Measurements from ENCODE around the gene OLFM1. TPM values are rescaled to one million over a fixed set of nuclear protein-coding genes. Genes with fewer than 3 reads are reported as not detected.

The OLFM1 gene
- total and polyA plus RNA-seq, 2 of the 4 experiments (the other 2 are of a cell fraction): 0.36 to 0.38 TPM

DNA sequence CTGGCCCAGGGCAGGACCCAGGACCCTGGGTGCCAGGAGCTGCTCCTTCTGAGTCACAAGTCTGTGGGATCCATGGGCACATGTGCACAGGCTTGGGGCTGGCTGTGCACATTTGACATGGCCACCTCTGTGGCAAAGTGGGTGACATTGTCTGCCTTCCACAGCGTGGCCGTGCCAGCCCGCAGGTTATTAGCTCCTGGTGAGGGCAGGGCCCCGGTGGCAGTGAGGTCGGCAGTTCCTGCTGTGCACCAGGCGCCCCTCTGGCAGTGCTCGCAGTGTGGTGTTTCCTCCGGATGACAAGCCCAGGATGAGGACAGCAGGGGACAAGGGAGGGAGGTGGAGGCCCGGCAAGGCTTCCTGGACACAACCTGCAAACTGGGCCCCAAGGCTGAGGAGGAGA, 60.5 kb downstream of the OLFM1 start:
- H3K9me1 ChIP-seq (ENCODE audit: insufficient read depth, low read length): no peaks in the 10 kb centered on the region
- no peak overlapping the region for H3K18ac ChIP-seq (ENCODE audit: low read depth, low read length)
- no peaks in the 10 kb centered on the region for H4K20me1 ChIP-seq (ENCODE audit: insufficient read depth, low read length)
- ChIA-PET POLR2A (ENCODE audit: unreplicated experiment) (no interaction called here), CTCF (no interaction called here)
- no peak overlapping the region for H4K91ac ChIP-seq (ENCODE audit: insufficient read depth, low read depth, low read length)
- TF ChIP-seq RCOR1 (IDR thresholded peaks at IDR 0.05; ENCODE audit: insufficient replicate concordance, low read length) (no peak), POLR2A (IDR thresholded peaks at IDR 0.05; ENCODE audit: low read depth, low read length) (no peak), SMC3 (IDR thresholded peaks at IDR 0.05; ENCODE audit: low read depth, low read length) (no peak), BHLHE40 (IDR thresholded peaks at IDR 0.05; ENCODE audit: low read depth, low read length) (no peak), NFE2L2 (IDR thresholded peaks at IDR 0.05; ENCODE audit: low read depth, low read length) (no peak), CEBPB (IDR thresholded peaks at IDR 0.05; ENCODE audit: low read depth, low read length) (no peak), MAFK (IDR thresholded peaks at IDR 0.05; ENCODE audit: low read depth, low read length) (no peak), MXI1 (IDR thresholded peaks at IDR 0.05; ENCODE audit: borderline replicate concordance, low read depth, low read length) (no peak)
- TF ChIP-seq, protein P1, sequence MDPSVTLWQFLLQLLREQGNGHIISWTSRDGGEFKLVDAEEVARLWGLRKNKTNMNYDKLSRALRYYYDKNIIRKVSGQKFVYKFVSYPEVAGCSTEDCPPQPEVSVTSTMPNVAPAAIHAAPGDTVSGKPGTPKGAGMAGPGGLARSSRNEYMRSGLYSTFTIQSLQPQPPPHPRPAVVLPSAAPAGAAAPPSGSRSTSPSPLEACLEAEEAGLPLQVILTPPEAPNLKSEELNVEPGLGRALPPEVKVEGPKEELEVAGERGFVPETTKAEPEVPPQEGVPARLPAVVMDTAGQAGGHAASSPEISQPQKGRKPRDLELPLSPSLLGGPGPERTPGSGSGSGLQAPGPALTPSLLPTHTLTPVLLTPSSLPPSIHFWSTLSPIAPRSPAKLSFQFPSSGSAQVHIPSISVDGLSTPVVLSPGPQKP (IDR thresholded peaks at IDR 0.05; ENCODE audit: borderline replicate concordance, low read depth, low read length): no peak
- TF ChIP-seq, protein P2, sequence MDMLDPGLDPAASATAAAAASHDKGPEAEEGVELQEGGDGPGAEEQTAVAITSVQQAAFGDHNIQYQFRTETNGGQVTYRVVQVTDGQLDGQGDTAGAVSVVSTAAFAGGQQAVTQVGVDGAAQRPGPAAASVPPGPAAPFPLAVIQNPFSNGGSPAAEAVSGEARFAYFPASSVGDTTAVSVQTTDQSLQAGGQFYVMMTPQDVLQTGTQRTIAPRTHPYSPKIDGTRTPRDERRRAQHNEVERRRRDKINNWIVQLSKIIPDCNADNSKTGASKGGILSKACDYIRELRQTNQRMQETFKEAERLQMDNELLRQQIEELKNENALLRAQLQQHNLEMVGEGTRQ (IDR thresholded peaks at IDR 0.05; ENCODE audit: low read depth, low read length): no peak
- TF ChIP-seq, protein P3, sequence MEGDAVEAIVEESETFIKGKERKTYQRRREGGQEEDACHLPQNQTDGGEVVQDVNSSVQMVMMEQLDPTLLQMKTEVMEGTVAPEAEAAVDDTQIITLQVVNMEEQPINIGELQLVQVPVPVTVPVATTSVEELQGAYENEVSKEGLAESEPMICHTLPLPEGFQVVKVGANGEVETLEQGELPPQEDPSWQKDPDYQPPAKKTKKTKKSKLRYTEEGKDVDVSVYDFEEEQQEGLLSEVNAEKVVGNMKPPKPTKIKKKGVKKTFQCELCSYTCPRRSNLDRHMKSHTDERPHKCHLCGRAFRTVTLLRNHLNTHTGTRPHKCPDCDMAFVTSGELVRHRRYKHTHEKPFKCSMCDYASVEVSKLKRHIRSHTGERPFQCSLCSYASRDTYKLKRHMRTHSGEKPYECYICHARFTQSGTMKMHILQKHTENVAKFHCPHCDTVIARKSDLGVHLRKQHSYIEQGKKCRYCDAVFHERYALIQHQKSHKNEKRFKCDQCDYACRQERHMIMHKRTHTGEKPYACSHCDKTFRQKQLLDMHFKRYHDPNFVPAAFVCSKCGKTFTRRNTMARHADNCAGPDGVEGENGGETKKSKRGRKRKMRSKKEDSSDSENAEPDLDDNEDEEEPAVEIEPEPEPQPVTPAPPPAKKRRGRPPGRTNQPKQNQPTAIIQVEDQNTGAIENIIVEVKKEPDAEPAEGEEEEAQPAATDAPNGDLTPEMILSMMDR (conservative IDR thresholded peaks at IDR 0.05; ENCODE audit: low read depth, low read length): no peak
- no peak overlapping the region for H2BK15ac ChIP-seq (ENCODE audit: low read depth, low read length)
- H3K4ac ChIP-seq (ENCODE audit: low read depth, low read length): no peak overlapping the region
- no peaks in the 10 kb centered on the region for H3K4me1 ChIP-seq (ENCODE audit: control insufficient read depth, insufficient read depth, low read length)
- dilution Hi-C loops (cut with HindIII; ENCODE audit: low sequenced_read_pairs, unreplicated experiment): no loop called here
- DNase-seq (no peak), ATAC-seq (ENCODE audit: low read depth) (no peak)
- no peak overlapping the region for H3K27ac ChIP-seq (ENCODE audit: insufficient read depth, low read length)
- H4K8ac ChIP-seq (ENCODE audit: low read depth in 2 of 2, low read length in 2 of 2): no peak overlapping the region
- H3K56ac ChIP-seq (ENCODE audit: extremely low read depth, insufficient read depth, low read length): no peak overlapping the region
- no peak overlapping the region for H2AK5ac ChIP-seq (ENCODE audit: low read depth, low read length)
- no TSS peak for BruUV-seq (replicated peaks)
- no peak overlapping the region for H3K9ac ChIP-seq (ENCODE audit: low read depth, low read length)
- intact Hi-C loops (cut with micrococcal nuclease): no loop called here
- H2AFZ ChIP-seq (replicated peaks; ENCODE audit: low read length, poor library complexity): no peak overlapping the region
- H3K4me3 ChIP-seq (ENCODE audit: insufficient read depth, low read depth, low read length): no peak overlapping the region
- whole genome bisulfite sequencing, 2 experiments (ENCODE audit: extremely low coverage in 2 of 2, insufficient read length in 1 of 2): 55% methylated on average over 5 of the region's 9 CpGs; no CpG with 5 or more reads in 1 of the 2 experiments
- no peak overlapping the region for H3K4me2 ChIP-seq (ENCODE audit: low read depth, low read length)
- no peaks in the 10 kb centered on the region for H3K27me3 ChIP-seq (ENCODE audit: control insufficient read depth, insufficient read depth, low read length)
- H3K9me3 ChIP-seq (ENCODE audit: control insufficient read depth, insufficient read depth, low read length): peaks cover 56% of the 10 kb centered on the region
- H3K23ac ChIP-seq (ENCODE audit: low read depth, low read length): no peak overlapping the region
- no peak overlapping the region for H2AK9ac ChIP-seq (replicated peaks; ENCODE audit: low read depth, low read length, poor library complexity)
- no peaks in the 10 kb centered on the region for H3K79me1 ChIP-seq (ENCODE audit: low read depth in 1 of 2, low read length in 2 of 2)
- in situ Hi-C loops (cut with MboI; ENCODE audit: low sequenced_read_pairs): no loop called here
- H3K36me3 ChIP-seq (ENCODE audit: control insufficient read depth, insufficient read depth, low read length): no peaks in the 10 kb centered on the region
- no peak overlapping the region for H2BK5ac ChIP-seq (ENCODE audit: low read depth, low read length, poor library complexity, severe bottlenecking)
- no peak overlapping the region for H3K14ac ChIP-seq (replicated peaks; ENCODE audit: low read depth, low read length)
- H2BK120ac ChIP-seq (ENCODE audit: low read depth, low read length): no peak overlapping the region
- no peak overlapping the region for H2BK20ac ChIP-seq (ENCODE audit: low read depth, low read length)
- no peak overlapping the region for H4K5ac ChIP-seq (ENCODE audit: low read depth, low read length)

All from IMR-90 (cell line).